Right lung (tissue), 10 donors: ENCODE results near the gene GRIN3A. TPM values are rescaled to one million over a fixed set of nuclear protein-coding genes. Genes with fewer than 3 reads are reported as not detected.
A peak's percentile ranks its signal among the peaks of the same experiment; 100 is the strongest.
"Not testable (repeated sequence)": the region's sequence is repeated elsewhere in the genome, so short reads cannot be mapped to it uniquely, and the experiment has no call there.

Experiments
- DNase-seq, 2 donors: peaks; one replicate each; pipeline ENCODE4 v3.0.0-alpha.2; 2013
- long read RNA-seq, 8 donors: transcript quantifications; one replicate each; lab custom pipeline, GENCODE V29; 2026
- polyA plus RNA-seq, 5 donors: library from polyadenylated mRNA; unstranded; fragments of 120-200 nt; gene quantifications; one replicate each; pipeline versions ENCODE4 v1.2.1 to v1.2.3, GENCODE V29; 2013; ENCODE audit warnings: inconsistent platforms in 1 of 5, low replicate concordance in 1 of 5; ENCODE audit not compliant: insufficient read length in 5 of 5, insufficient read depth in 1 of 5

Gene GRIN3A
- polyA plus RNA-seq: 1 to 10 TPM in 3 of 5 donors, under 1 TPM in 2; 0.26 to 1.8 (median 1.0) TPM
- long read RNA-seq, donor 1: 0 reads
- long read RNA-seq, donor 2: 0 reads
- long read RNA-seq, donor 3: 0 reads
- long read RNA-seq, donor 4: 0 reads
- long read RNA-seq, donor 5: 0 reads
- long read RNA-seq, donor 6: 0 reads
- long read RNA-seq, donor 7: 0 reads
- long read RNA-seq, donor 8: 0 reads

- DNase-seq: no peak
Observed at GRCh38 chr9:101738566-101739183, at the start of gene GRIN3A. Gene GRIN3A, minus strand, starts transcription at chr9:101738647. Its CDS starts 668 bp downstream, at chr9:101737979.

- DNase-seq: no peak
Observed at GRCh38 chr9:101787891-101788290, 49.4 kb upstream of the GRIN3A start.

GRCh38 chr9:101778332-101778731 lies 39.9 kb upstream of the GRIN3A start:
- DNase-seq: no peak

- DNase-seq: no peak
Observed at GRCh38 chr9:101764472-101764871, 26.0 kb upstream of the GRIN3A start.

GRCh38 chr9:101758304-101758930 lies 20.0 kb upstream of the GRIN3A start:
- no peak for DNase-seq

- no peak for DNase-seq
Observed at GRCh38 chr9:101753716-101754115, 15.3 kb upstream of the GRIN3A start.

GRCh38 chr9:101751895-101752294 lies 13.4 kb upstream of the GRIN3A start:
- DNase-seq: no peak

- no peak for DNase-seq
Observed at GRCh38 chr9:101739311-101739710, 864 bp upstream of the GRIN3A start.

GRCh38 chr9:101737705-101738565 lies 512 bp downstream of the GRIN3A start:
- no peak for DNase-seq

- no peak for DNase-seq
Observed at GRCh38 chr9:101737165-101737704, 1.2 kb downstream of the GRIN3A start.

GRCh38 chr9:101736717-101737116 lies 1.7 kb downstream of the GRIN3A start:
- DNase-seq: peak in 1 of 2 donors; percentile 55

GRCh38 chr9:101731429-101731828 lies 7.0 kb downstream of the GRIN3A start:
- DNase-seq: no peak

GRCh38 chr9:101727612-101728524 lies 10.6 kb downstream of the GRIN3A start:
- DNase-seq: no peak

- not testable (repeated sequence) for DNase-seq
Observed at GRCh38 chr9:101724271-101724670, 14.2 kb downstream of the GRIN3A start.

- no peak for DNase-seq
Observed at GRCh38 chr9:101718192-101718591, 20.3 kb downstream of the GRIN3A start.

- peak; percentile 80 to 85 for DNase-seq
Observed at GRCh38 chr9:101716629-101717028, 21.8 kb downstream of the GRIN3A start.

GRCh38 chr9:101711330-101711941 lies 27.0 kb downstream of the GRIN3A start:
- no peak for DNase-seq

- no peak for DNase-seq
Observed at GRCh38 chr9:101708855-101709254, 29.6 kb downstream of the GRIN3A start.

- no peak for DNase-seq
Observed at GRCh38 chr9:101707721-101708120, 30.7 kb downstream of the GRIN3A start.

- DNase-seq: peak in 1 of 2 donors; percentile 61
Observed at GRCh38 chr9:101706997-101707396, 31.4 kb downstream of the GRIN3A start.
